Kidney (tissue), 14 donors: Measurements from ENCODE around the gene LTO1. TPM values are rescaled to one million over a fixed set of nuclear protein-coding genes. Genes with fewer than 3 reads are reported as not detected.

ENCODE experiments used
- DNase-seq, 5 donors: peaks; one replicate each; pipeline ENCODE4 v3.0.0-alpha.2; 2013 to 2020
- FAIRE-seq: peaks from 2 replicates; lab custom pipeline; 2012; peaks lifted over from hg19 to GRCh38; lab: Jason Lieb, UNC
- H3K27ac ChIP-seq, 2 donors: one replicate each; pipeline ENCODE4 v1.7.0; 2013; ENCODE audit warnings: low read depth in 2 of 2, low read length in 2 of 2, inconsistent platforms in 1 of 2
- H3K27me3 ChIP-seq: one replicate; pipeline ENCODE4 v1.7.1; 2013; ENCODE audit warnings: low read length, inconsistent platforms; ENCODE audit not compliant: control insufficient read depth, insufficient read depth
- H3K36me3 ChIP-seq, 3 donors: one replicate each; pipeline versions ENCODE4 v1.7.0 to v1.7.1; 2013; ENCODE audit warnings: low read length in 3 of 3, control low read depth in 1 of 3, inconsistent platforms in 1 of 3; ENCODE audit not compliant: insufficient read depth in 3 of 3, control insufficient read depth in 2 of 3
- H3K4me1 ChIP-seq, 3 donors: one replicate each; pipeline versions ENCODE4 v1.7.0 to v1.7.1; 2013; ENCODE audit warnings: low read length in 3 of 3, inconsistent platforms in 1 of 3, low read depth in 1 of 3; ENCODE audit not compliant: control insufficient read depth in 2 of 3, insufficient read depth in 2 of 3
- H3K4me3 ChIP-seq, 3 donors: one replicate each; pipeline versions ENCODE4 v1.7.0 to v1.8.1; 2013; ENCODE audit warnings: low read length in 3 of 3, control low read depth in 1 of 3, inconsistent platforms in 1 of 3
- H3K9ac ChIP-seq, 3 donors: one replicate each; pipeline versions ENCODE4 v1.7.0 to v1.7.1; 2013; ENCODE audit warnings: low read length in 3 of 3, control low read depth in 1 of 3, inconsistent platforms in 1 of 3
- H3K9me3 ChIP-seq, 3 donors: one replicate each; pipeline versions ENCODE4 v1.7.0 to v1.7.1; 2013; ENCODE audit warnings: low read length in 3 of 3, control low read depth in 1 of 3, inconsistent platforms in 1 of 3; ENCODE audit not compliant: control insufficient read depth in 2 of 3, insufficient read depth in 1 of 3
- intact Hi-C: fragments of 100-400 bp; cut with DNase I; formaldehyde crosslinking; loops from one replicate; pipeline ENCODE4 v1.11.1; 2022
- polyA plus RNA-seq: library from polyadenylated mRNA; stranded (reverse); fragments of 350-450 nt; fragmentation: Illumina TruSeq; extraction: RNeasy Lipid Tissue Mini Kit (QIAGEN cat#74804); gene quantifications from one replicate; pipeline ENCODE4 v1.2.3, GENCODE V29; 2014; ENCODE audit warnings: low read depth, low replicate concordance; ENCODE audit not compliant: insufficient read depth
- total RNA-seq: library from RNA; stranded (reverse); fragmentation: NEBNext Ultra II Directional; extraction: Animal tissue kit (Norgen Biotek cat#: 25700); gene quantifications from one replicate; pipeline ENCODE4 v1.2.1, GENCODE V29; 2021
- TF ChIP-seq, protein P1 (sequence below): IDR thresholded peaks from 3 replicates; pipeline ENCODE4 v1.5.1; 2012; ENCODE audit warnings: mild to moderate bottlenecking, moderate library complexity, borderline replicate concordance; ENCODE audit not compliant: insufficient read depth; ENCODE audit errors: extremely low read depth
- donor health status: control.
- donor health status: control.
- donor health status: control.
- donor health status: control.
- donor health status: control.
- donor health status: DM: yes; HTN: yes; CAD: no.
- donor health status: Normal renal cell carcinoma (clear cell type).

LTO1 gene
- total and polyA plus RNA-seq, 2 donors from 2014 or later, result 14.6 to 21.9 TPM

DNA sequence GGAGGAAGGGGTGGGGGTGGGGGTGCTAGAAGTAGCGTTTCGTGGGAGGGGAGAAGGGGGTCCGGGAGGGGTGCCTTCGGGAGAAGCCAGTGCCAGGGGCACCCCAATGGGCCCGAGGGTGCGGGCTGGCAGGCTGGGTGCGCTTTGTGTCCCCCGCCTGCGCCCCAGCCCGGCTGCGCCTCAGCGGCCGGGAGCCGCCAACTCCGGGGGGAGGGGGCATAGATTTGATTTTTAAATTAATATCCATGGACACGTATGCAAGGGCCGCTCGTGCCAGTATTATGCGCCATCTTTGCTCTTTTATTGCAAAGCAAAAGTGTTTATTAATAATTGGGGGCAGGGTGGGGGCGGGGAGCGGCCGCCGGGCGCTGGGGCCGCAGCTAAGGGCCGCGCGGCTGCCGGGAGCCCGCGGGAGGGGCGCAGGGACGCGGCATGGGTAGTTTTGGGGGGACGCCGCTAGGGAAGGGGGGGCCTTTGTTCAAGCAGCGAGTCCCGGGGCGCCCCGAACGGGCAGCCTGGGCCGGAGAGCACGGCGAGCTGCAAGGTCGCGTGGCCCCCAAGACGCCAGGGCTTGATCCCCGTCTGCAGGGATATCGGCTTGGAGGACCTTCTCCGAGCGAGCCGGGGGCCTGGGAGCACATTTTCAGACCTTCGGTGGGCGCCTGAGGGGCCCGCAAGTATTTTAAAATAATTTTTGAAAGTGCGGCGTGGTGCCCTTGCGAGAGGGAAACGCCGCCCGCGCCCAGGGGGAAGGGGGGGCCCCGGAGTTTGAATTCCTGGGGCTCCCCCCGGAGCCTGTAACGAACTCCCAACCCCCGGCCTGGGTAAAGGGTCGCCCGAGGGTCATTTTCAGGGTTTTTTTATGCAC, 33.2 kb downstream of the LTO1 start:
- Histone ChIP-seq H3K27ac (peak overlapping the region; percentile 65 to 85), H3K9ac (peak overlapping the region in 2 of 3 donors; percentile 55 to 75), H3K36me3 (peaks cover 0 to 13% (median 0%) of the 10 kb centered on the region in 3 donors), H3K27me3 (no peaks in the 10 kb centered on the region), H3K4me3 (peak overlapping the region; percentile 45 to 87 (median 67)), H3K9me3 (no peaks in the 10 kb centered on the region), H3K4me1 (peaks cover 0 to 19% (median 9%) of the 10 kb centered on the region in 3 donors)
- DNase-seq (peak in 2 of 5 donors; percentile 67 to 78), FAIRE-seq (no peak)
- intact Hi-C loops, result loop anchor here (5.0 kb wide), 1 partner anchor 355 kb away; no protein-coding TSS in a partner anchor
- TF ChIP-seq, protein P1, sequence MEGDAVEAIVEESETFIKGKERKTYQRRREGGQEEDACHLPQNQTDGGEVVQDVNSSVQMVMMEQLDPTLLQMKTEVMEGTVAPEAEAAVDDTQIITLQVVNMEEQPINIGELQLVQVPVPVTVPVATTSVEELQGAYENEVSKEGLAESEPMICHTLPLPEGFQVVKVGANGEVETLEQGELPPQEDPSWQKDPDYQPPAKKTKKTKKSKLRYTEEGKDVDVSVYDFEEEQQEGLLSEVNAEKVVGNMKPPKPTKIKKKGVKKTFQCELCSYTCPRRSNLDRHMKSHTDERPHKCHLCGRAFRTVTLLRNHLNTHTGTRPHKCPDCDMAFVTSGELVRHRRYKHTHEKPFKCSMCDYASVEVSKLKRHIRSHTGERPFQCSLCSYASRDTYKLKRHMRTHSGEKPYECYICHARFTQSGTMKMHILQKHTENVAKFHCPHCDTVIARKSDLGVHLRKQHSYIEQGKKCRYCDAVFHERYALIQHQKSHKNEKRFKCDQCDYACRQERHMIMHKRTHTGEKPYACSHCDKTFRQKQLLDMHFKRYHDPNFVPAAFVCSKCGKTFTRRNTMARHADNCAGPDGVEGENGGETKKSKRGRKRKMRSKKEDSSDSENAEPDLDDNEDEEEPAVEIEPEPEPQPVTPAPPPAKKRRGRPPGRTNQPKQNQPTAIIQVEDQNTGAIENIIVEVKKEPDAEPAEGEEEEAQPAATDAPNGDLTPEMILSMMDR, result no peak

DNA sequence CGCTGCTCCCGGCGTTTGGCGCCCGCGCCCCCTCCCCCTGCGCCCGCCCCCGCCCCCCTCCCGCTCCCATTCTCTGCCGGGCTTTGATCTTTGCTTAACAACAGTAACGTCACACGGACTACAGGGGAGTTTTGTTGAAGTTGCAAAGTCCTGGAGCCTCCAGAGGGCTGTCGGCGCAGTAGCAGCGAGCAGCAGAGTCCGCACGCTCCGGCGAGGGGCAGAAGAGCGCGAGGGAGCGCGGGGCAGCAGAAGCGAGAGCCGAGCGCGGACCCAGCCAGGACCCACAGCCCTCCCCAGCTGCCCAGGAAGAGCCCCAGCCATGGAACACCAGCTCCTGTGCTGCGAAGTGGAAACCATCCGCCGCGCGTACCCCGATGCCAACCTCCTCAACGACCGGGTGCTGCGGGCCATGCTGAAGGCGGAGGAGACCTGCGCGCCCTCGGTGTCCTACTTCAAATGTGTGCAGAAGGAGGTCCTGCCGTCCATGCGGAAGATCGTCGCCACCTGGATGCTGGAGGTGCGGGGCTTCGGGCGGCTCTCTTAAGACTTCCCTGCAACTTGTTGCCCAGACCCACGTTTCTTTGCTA, 34.1 kb downstream of the LTO1 start, which contains the start of gene CCND1:
CCND1 (plus strand) TSS at position 162 of the 587 bp plus-strand sequence; CDS start at position 320, 158 bp downstream.
- Histone ChIP-seq H3K36me3 (peaks cover 0 to 13% (median 0%) of the 10 kb centered on the region in 3 donors), H3K9ac (peak within 1 kb of the TSS; percentile 53 to 75 (median 55)), H3K4me3 (peak within 1 kb of the TSS; percentile 67 to 87 (median 70)), H3K9me3 (no peaks in the 10 kb centered on the region), H3K4me1 (peaks cover 0 to 26% (median 9%) of the 10 kb centered on the region in 3 donors), H3K27me3 (no peaks in the 10 kb centered on the region), H3K27ac (peak within 1 kb of the TSS; percentile 65 to 85)
- intact Hi-C loops, result loop anchor here (5.0 kb wide), 1 partner anchor 354 kb away; no protein-coding TSS in a partner anchor
- FAIRE-seq, result no peak
- TF ChIP-seq, protein P1, result no peak
- DNase-seq, result peak; percentile 83 to 95 (median 94)

DNA sequence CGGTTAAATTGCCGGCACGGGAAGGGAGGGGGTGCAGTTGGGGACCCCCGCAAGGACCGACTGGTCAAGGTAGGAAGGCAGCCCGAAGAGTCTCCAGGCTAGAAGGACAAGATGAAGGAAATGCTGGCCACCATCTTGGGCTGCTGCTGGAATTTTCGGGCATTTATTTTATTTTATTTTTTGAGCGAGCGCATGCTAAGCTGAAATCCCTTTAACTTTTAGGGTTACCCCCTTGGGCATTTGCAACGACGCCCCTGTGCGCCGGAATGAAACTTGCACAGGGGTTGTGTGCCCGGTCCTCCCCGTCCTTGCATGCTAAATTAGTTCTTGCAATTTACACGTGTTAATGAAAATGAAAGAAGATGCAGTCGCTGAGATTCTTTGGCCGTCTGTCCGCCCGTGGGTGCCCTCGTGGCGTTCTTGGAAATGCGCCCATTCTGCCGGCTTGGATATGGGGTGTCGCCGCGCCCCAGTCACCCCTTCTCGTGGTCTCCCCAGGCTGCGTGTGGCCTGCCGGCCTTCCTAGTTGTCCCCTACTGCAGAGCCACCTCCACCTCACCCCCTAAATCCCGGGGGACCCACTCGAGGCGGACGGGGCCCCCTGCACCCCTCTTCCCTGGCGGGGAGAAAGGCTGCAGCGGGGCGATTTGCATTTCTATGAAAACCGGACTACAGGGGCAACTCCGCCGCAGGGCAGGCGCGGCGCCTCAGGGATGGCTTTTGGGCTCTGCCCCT, 34.7 kb downstream of the LTO1 start:
- Histone ChIP-seq H3K27ac (peak overlapping the region; percentile 23 to 43), H3K36me3 (peaks cover 0 to 6% (median 0%) of the 10 kb centered on the region in 3 donors), H3K4me1 (peaks cover 0 to 27% (median 9%) of the 10 kb centered on the region in 3 donors), H3K9me3 (no peaks in the 10 kb centered on the region), H3K9ac (peak overlapping the region in 1 of 3 donors; percentile 34), H3K4me3 (peak overlapping the region; percentile 34 to 66 (median 47)), H3K27me3 (no peaks in the 10 kb centered on the region)
- peak in 2 of 5 donors; percentile 71 to 80 for DNase-seq
- no peak for FAIRE-seq
- intact Hi-C loops, result loop anchor here (5.0 kb wide), 1 partner anchor 353 kb away; no protein-coding TSS in a partner anchor
- TF ChIP-seq, protein P1, result no peak
